Ureter (tissue), 1 donor: ENCODE data around the gene BLID. TPM values are rescaled to one million over a fixed set of nuclear protein-coding genes. Genes with fewer than 3 reads are reported as not detected.
A peak's percentile ranks its signal among the peaks of the same experiment; 100 is the strongest.

Experiments
- DNase-seq: peaks from one replicate; pipeline ENCODE4 v3.0.0-alpha.2; 2020; ENCODE audit warnings: low spot score
- total RNA-seq: library from RNA; stranded (reverse); gene quantifications from one replicate; pipeline ENCODE4 v1.2.4, GENCODE V29; 2023
- donor health status: DM: yes; HTN: yes; CAD: no.

BLID gene
- total RNA-seq, 1 donor from 2014 or later = 2.6 TPM

DNA sequence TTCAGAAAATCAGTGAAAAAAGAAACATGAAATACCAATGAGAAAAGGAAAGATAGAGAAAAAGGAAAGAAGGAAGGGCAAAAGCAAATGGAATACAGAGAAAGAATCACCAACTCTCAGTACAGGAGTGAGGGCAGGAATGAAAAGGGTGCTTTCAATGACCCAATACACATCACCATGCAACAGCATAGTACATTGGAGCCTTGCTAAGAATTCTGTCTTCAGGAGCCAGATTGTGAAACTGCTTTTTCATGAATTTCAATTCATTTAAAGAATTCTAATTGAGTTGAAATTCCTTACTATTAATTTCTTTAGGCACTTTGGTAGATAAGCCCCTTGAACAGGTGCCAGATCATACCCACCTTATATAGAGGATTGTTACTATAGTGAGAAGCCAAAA, 34.9 kb downstream of the BLID start:
- no peak for DNase-seq

DNA sequence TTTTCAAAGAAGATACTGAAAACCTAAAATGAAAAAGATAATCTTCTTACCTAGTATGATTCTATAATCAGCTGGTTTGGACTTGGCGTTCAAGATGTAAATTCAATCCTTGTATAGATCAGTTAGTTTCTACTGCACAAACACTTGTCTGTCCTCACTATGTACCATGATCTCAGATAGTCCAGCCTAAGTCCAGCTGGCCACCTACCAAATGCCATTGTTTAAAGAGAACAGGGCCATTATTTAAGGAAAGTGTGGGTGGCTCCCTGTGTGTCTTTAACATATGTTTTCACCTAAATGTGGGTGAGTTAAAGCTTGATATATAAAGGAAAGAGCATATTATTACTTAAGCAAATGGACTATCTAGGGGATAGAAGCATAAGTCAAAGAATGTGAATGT, 38.6 kb downstream of the BLID start:
- DNase-seq = no peak

DNA sequence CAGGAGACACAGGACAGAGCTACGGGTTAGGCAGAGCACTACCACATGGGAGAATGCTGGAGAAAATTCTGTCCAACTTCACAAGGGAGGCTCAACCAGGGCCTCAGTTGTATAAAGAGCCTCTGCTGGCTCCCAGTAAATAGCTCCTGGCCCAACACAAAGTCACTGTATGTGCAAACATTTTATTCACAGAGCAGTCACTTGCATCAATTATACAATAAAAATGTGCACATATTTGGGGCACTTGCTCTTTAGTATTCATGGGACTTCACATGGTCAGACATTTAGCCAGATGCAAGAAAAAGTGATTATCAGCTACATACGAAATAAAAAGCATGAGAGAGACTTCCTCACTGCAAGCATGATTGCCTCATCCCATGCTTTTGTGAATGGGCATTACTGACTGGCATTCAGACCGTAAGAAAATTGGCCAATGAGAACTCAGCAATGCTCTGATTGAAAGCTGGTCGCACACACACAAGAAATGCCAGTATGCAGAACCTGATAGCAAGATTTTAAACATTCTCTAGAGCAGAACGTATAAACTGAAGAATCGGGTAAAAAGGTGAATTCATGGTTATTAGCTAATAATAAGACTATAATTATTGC, 39.4 kb downstream of the BLID start:
- DNase-seq = no peak

DNA sequence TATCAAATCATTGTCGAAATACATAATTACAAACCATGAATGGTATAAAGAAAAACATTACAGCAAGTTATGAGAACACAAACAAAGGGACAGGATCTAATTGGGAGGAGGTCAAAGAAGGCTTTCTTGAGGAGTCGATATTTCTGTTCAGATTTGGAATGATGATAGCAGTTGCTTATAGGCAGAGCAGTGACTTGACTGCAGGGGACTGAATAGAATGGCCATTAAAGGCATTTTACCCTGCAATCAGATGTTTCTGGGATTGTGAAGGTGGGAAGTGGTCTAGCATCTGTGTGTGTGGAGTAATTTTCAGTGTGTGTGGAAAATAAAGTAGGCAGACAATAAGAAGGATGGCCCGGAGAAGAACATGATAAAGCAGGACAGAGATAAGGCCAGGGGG, 41.0 kb downstream of the BLID start:
- no peak for DNase-seq

DNA sequence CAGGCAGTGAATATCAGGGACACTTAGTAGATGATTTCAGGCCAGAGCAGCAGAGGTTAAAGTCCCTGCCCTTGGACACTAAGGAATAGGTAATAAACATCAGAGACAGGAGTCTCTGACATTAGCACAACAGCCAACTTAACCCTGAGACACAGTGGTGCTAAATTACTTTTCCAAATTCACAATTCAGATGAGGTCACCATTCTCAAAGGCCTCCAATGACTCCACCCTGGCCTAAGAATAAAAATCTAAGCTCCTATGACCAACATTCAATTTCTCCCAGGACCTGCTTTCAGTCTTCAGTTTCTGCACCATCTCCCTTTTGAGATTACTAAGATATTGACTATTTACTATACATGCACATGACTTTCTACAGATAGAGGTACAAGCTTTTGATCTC, 42.0 kb downstream of the BLID start:
- no peak for DNase-seq

DNA sequence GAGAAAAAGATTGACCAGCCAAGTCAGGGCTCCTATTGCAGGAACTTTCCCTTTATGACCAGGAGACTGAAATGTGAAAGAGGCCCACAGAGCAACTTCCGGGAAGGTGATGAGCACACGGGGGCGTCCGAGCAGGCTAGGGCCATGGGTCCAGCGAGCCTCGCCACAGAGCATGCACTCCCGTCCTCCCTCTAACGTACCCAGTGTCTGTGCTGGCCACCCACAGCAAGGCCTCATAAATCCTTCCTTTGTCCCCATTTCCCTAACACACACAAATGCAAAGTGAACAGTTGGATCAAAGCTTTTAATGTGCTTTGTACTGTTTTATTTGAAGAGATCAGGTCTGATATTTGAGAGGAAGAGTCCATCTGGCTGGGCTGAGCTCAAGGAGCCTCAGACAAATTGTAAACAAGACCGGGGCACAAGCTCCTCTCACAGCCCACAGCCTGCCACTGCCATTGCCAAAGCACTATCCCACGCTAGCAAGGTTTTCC, 44.3 kb downstream of the BLID start:
- DNase-seq = peak; percentile 46

DNA sequence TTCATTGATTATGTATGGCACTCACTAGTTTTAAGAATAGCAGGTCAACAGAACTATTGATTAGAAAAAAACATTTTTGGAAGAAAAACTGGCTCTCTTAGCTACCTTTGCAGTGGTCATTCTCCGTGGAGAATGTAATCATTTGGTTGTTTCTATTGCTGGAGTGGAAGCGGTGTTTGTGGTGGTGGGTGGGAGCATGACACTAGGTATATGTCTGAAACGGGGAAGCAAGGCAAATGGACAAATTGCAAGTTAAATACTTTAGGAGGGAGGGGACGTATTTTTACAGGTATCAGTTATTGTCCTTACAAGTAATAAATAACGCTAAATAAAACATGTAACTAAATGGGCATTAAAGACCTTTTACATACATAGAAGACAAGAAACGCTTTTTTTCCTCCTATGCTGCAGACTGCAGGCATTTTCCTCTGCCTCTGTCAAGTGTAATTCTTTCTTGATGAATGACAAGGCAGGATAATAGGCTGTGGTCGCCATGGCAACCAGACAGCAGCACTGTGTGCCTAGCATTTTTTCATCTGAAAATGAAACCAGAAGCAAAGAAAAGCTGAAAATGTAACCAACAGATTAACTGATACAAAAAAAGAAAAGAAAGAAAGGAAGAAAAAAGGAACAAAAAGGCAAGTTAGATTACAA, 46.2 kb downstream of the BLID start:
- no peak for DNase-seq

DNA sequence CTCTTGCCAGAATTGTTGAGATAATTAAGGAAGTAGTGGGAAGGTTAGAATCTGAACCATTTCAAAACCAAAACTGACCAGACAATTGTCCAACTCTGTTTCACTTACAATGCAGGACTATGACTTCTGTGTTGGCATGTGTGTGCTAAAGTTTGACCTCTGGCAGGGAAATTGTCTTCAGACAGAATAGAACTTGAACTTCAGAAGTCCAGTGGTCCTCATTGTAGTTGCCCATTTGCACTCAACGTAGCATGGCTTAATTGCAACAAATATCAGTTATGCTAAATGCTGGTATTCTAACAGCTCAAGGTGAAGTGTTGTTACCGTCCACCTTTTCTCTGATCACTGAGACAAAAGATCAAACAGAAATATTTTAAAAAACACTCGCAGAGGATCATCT, 47.2 kb downstream of the BLID start:
- no peak for DNase-seq

DNA sequence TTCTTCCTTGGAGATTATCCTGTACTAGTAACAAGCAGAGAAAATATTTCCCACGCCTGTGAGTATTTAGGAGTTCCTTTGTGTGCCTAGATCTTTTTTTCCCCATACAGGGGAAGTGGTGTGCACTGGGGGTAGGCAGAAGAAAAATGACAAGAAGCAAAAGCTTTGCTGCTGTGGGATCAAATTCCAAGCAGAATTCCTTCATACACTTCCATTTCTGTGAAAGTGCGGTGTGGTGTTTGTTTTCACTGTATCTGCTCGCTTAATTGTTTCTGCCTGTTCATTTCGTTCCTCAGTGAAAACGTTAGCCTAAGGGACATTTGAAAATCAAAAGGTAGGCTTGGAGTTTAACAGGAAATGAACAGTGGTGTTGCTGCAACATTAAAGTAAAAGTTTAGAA, 47.9 kb downstream of the BLID start:
- no peak for DNase-seq
